HG02763 (cell line): Measurements from ENCODE around the gene PLCD3.

Source experiments
- ATAC-seq: cut with Tn5 transposase; IDR thresholded peaks from one replicate; pipeline ENCODE4 v1.9.1; 2021; ENCODE audit warnings: mild to moderate bottlenecking, moderate library complexity; ENCODE audit not compliant: unreplicated experiment

Gene PLCD3

GRCh38 chr17:45104497-45104896 lies 27.8 kb downstream of the PLCD3 start:
- ATAC-seq, result no peak

DNA sequence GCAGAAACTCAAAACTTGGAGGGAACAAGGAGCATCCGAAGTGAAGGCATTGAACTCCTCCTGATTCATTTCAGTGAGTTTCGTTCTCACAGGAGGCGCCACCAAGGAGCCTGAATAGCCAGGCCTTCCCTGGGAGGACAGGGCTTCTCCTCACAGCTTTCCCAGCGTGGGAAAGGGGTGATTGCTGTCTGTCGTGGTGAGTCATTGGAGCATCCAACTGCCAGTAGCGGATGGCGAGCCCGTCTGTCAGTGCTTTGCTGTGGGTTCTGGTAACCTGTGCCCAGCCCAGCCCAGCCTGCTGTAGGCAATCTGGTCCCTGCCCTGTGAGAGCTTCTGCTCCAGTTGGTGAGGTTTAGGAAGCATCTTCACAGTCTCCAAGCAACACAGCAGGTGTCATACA lies 28.3 kb downstream of the PLCD3 start:
- ATAC-seq, result no peak

DNA sequence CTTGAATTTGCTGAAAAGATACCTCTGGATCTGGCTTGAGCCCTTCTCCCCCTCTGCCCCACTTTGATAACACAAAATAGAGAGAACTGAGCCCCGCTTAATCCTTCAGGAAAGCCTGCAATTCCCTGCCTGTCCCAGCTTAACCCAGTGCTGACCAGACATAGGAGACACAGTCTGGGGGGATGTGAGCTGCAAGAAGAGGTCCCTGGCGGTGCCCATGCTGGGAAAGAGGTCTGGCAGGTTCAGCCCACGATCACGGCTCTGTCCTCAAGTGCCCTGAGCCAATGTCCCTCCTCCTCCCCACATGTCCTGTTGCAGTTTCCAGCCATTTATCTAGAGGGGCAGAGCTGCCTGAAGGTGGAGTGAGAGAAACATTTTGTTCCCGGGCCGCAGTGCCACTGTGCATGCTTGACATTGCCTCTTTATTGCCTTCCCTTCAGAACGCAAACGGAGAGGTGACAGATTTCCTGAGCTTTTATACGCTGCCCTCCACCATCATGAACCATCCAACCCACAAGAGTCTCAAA lies 29.0 kb downstream of the PLCD3 start:
- no peak for ATAC-seq

- ATAC-seq, result no peak
Observed at GRCh38 chr17:45102856-45103255, 29.5 kb downstream of the PLCD3 start.

DNA sequence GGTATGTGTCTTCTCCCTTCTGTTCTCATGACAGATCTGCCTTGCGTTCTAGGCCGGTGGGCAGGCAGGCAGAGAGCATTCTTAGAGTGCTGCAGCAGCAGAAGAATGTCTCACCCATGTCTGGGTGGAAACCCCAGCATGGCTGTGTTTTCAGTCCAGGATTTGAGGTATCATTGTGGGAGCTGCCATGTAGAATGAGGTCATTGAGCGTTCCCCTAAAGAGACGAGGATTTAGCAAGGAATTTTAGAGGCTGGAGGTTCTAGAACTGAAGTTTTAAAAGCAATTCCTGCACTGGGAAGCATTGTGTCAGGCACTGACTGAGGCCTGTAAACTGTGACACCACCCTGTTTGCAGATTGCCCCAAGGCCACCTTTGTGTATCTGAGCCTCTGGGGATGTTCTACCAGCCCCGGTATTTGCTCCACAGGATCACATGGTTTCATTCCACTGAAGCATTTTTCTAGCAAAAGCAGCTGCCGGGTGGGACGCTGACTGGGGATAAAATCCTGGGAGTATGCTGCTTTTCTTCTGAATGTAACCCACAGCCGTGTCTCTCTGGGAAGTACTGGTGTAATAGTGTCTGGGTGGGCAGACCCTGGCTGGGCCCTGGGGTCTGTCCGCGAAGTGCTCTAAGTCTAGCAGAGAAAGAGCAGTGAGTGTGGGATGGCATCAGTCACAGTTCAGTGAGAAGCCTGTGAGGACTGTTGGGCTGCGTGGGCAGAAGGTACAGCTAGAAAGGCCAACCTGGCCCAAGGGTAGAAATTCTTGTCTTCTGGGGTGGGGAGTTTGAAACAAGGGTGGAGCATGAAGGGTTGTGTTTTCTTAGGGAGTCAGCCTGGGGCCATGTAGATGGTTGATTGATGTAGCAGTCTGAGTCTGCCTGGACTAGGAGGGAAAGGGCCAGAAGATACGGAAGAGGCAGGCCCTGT lies 30.2 kb downstream of the PLCD3 start:
- no peak for ATAC-seq

DNA sequence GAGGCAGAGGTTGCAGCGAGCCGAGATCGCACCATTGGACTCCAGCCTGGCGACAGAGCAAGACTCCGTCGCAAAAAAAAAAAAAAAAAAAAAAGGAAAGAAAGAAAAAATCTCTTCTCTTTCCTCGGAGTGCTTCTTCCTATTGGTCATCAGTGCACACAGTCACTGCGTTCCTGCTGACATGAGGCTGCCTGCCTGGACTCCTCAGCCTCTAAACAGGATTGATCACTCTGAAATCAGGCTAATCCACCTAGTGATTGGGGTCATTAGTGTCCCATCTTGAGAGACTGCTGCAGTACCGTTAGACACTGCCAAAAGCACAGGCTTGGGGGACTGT lies 30.8 kb downstream of the PLCD3 start:
- no peak for ATAC-seq

DNA sequence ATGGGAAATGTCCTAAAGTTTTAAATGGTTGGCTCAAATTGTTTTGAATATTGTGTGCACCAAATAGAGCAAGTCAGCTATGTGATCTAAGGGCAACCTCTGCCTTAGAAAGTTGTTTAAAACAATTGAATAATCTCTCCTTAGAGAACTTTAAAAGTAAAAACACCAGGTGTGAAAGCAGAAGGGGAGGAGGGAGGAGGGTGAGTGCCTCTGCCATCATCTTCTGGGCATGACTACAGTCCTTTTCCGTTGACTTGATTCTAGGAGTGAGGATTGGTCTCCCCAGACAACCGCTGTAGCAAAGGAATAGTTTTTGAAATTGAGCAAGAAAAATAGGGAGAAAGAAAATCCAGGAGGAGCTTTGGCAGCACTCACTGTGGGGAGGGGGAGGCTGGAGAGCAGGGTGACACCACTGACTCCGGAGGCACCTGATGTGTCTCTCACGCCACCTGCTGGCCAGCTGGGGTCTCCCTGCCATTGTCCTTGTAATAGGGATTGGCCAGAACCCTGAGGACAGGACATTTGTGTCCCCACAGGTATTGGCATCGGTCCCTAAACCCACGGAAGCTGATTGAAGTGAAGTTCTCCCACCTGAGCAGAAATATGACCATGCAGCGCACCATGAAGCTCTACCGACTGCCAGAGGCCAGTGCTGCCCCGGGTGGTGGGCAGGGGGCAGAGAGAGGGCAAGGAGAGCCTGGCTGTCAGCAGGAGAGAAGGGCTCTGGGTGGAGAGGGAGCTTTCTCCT lies 33.3 kb downstream of the PLCD3 start:
- no peak for ATAC-seq

GRCh38 chr17:45098081-45098868 lies 34.0 kb downstream of the PLCD3 start:
- no peak for ATAC-seq

DNA sequence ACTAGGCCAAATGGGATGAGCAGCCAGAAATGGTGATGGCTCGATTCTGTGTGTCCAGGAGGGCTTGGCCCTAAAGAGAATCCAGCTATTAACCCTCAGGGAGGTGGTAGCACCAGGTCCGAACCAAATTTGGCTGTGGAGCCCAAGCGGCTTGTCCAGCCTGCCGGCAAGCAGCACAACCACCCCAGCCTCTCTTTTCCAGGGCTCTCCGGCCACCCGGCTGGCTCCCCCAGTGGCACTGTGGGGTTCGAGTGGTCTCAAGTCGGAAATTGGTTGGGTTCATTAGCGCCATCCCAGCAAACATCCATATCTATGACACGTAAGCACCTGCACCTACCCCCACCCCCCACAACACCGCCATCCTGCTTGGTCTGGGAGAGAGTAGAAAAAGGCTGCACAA lies 35.4 kb downstream of the PLCD3 start:
- no peak for ATAC-seq

DNA sequence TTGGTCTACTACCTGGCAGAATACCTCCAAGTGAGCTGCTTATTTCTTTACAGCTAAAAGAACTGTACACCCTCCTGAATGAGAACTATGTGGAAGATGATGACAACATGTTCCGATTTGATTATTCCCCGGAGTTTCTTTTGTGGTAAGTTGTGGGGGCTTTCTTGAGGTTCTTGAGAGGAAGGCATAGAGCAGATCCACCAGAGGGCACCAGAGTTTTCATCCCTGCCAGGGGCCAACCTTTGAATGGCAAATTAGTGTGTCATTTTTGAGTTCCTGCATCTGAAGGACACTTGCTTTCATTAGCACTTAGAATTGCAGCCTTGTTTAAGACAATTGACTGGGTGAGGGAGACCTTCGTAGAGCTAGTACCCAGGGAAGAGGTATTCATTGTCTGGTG lies 36.2 kb downstream of the PLCD3 start:
- ATAC-seq, result no peak

GRCh38 chr17:45093444-45094110 lies 38.7 kb downstream of the PLCD3 start:
- ATAC-seq, result no peak

DNA sequence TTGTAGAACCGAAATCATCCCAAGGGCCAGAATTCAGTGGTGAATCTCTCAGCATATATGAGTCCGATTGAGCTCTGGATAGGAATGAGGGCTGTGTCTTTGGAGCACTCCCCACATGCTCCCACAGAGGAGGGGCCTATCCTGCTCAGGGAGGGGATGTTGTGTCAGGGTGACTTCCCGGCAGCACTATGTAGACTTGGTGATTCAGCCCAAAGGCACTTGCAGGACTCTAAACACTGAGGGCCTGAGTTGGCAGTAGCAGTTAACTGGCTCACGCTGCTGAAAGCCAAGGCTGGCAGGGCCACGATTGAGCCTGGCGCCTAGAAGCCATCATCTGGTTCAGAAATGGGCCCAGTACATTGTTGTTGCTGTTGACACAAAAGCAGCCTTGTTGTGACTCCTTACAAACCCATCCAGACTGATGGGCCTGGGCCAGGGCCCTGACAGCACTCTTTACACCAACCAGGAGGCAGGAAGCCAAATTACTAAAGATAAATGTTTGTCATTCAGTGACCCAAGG lies 39.3 kb downstream of the PLCD3 start:
- ATAC-seq, result no peak

GRCh38 chr17:45091778-45092425 lies 40.4 kb downstream of the PLCD3 start:
- no peak for ATAC-seq

GRCh38 chr17:45090711-45091110 lies 41.6 kb downstream of the PLCD3 start:
- ATAC-seq, result no peak

GRCh38 chr17:45088741-45089140 lies 43.6 kb downstream of the PLCD3 start:
- no peak for ATAC-seq

DNA sequence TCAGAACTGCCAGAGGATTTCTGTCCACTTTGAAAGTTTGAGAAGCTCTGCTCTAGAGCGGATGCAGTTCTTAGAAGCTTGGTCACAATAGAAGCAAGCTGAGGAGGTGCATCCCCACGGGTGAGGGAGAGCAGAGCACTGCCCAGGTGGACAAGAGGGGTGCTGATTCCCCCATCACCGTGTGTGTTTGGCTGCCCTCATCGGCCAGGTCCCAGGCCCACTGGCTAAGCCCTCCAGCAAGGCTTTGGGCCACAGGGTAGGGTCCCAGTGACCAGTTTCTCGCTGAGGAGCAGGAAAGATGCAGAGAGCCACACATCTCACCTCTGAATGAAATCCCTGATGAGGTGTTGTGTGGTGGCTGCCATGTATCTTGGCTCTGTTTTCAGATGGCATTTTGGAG lies 44.3 kb downstream of the PLCD3 start:
- no peak for ATAC-seq

GRCh38 chr17:45087504-45087975 lies 44.8 kb downstream of the PLCD3 start:
- no peak for ATAC-seq

DNA sequence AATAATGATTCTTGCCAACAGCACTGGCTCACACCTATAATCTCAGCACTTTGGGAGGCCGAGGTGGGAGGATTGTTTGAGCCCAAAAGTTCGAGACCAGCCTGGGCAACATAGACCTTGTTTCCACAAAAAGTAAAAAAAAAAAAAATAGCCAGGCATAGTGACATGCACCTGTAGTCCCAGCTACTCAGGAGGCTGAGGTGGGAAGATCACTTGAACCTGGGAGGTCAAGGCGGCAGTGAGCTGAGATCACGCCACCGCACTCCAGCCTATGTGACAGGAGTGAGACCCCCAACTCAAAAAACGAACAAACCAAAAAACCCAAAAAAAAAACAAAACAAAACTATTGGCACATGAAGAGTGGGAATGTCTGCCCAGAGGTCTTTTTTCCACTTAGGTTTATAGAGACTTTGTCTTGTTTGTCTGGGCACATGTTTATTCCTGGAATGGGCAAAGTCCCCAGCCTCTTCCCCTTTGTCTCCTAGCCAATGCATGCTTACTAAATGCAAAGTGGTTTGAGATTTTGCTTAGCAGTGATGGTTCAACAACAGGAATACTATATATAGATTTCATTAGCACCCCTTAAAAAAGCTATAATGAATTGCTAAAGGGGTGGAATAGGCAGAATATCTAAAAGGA lies 45.3 kb downstream of the PLCD3 start:
- no peak for ATAC-seq

GRCh38 chr17:45086391-45086790 lies 45.9 kb downstream of the PLCD3 start:
- ATAC-seq, result no peak
